SK-N-DZ (cell line): ENCODE data around the gene ALX4.

Experiments
- DNase-seq: peaks from one replicate; pipeline ENCODE4 v3.0.0-alpha.2; 2015; ENCODE audit warnings: low spot score

Gene ALX4

DNA sequence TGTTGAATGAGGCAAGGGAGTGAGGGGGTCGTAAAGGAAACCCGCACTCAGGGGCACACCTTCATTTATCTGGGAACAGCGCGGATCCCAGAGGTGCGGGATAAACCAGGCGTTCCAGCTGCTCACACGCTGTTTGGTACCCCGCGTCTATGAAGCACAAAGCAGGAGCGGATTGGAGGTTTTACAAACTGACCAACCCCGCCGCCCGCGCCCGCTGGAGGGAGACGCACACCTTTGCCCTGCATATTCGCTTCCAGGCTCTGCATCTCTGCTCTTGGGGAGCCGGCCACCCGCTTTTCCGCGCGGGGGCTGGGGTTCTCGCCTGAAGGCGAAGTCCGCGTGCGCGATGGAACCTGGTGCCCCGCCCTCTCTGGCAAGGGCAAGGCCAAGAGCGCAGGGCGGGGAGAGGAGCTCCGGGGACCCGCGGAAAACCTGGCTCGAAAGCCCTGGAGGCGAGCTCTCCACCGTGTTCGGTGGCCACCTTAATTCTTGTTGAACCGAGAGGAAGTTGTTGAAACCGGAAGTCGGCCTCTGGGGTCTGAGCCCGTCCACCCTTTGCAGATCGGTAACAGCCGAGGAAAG lies 6.8 kb upstream of the ALX4 start:
- no peak for DNase-seq

DNA sequence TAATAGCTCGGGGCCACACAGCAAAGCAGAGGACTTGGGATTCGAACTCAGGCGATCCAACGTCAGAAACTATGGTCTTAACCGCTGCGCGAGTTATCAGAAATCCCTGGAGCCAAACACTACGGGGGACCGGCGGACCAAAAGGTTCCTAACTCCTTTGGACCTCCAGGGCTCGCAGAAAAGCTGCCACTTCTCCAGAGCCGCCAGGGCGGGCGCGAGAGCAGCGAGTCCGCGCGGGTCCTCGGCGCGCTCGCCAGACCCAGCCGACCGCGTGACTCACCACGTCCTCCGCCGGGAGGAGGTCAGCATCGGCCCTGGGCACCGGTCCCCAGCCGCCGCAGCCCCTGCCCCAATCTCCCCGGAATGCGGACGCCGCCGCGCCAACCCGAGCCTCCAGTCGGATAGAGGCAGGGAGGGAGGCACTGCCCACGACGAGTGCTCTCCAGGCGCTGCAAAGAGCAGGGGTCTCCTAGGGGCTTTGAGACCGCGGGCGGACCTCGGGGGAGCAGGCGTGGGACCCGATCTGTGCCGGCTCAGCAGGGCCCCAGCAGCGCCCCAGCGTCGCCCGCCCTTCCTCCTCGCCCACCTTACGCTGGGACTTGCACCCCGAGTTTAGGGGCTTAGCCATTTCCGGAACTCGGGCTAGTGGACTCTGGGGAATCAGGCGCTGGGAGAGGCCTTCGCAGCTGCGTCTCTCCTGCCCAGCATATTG lies 6.2 kb upstream of the ALX4 start:
- DNase-seq: no peak

DNA sequence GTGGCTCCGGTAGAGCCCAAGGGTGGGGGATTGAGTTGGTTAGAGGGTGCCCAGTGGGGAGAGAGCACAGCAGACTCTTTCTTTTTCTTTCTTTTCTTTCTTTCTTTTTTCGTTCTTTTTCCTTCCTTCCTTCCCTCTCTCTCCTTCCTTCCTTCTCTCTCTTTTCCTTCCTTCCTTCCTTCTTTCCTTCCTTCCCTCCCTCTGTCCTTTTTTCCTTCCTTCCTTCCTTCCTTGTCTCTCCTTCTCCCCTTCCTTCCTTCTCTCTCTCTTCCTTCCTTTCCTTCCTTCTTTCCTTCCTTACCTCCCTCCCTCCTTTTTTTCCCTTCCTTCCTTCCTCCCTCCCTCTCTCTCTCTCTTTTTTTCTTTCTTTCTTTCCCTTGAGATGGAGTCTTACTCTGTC lies 4.8 kb upstream of the ALX4 start:
- DNase-seq: no peak

DNA sequence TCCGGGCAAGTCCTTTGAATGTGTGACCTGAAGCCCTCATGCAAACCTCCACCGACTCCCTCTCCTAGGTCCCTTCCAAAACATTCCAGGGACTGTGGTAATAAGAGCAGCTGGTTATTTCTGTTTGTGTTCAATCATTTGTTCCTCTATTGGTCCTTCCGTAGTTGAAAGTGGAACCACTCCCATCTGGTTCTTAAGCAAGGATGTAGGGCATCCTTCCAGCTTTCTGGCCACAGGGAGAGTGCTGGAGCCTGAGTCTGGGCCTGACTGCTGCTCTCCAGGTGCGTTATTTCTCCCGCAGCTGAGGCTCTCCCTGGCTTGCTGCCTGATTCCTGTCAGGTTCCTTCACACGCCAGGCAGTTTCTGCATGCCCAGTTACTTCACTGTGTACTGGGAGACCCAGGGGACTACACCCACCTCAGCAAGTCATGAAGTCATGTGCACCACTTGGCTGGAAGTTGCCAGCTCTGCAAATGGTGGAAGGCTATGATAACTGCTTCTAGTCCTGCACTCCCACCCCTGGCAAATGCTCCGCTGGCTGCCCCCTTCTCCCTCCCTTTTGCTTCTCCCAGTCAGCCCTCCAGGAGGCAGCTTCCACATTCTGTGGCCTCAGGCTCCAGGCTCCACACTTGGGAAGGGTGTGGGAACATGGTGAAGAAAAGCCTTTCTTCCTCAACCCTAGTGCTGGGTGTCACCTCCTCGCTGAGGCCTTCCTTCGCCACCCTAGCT lies 4.0 kb upstream of the ALX4 start:
- DNase-seq: no peak

DNA sequence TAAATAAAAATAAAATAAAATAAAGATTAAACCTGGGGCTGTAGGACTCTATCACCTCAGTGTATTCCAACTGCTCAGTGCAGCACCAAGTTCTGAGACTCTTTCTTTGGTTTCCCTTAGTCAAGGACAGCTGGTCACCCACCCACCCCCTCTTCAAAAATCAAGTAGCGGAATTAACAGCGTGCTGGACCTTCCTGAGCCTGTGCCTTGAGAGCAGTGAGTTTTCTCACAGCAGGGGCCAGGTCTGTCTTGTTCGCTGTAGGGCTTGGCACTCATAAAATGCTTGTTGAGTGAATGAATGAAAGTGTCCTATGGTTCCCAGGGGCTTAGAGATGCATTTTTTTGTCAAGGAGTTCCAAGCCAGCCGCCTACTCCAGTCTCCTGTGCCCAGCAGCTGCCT lies 2.9 kb upstream of the ALX4 start:
- no peak for DNase-seq

DNA sequence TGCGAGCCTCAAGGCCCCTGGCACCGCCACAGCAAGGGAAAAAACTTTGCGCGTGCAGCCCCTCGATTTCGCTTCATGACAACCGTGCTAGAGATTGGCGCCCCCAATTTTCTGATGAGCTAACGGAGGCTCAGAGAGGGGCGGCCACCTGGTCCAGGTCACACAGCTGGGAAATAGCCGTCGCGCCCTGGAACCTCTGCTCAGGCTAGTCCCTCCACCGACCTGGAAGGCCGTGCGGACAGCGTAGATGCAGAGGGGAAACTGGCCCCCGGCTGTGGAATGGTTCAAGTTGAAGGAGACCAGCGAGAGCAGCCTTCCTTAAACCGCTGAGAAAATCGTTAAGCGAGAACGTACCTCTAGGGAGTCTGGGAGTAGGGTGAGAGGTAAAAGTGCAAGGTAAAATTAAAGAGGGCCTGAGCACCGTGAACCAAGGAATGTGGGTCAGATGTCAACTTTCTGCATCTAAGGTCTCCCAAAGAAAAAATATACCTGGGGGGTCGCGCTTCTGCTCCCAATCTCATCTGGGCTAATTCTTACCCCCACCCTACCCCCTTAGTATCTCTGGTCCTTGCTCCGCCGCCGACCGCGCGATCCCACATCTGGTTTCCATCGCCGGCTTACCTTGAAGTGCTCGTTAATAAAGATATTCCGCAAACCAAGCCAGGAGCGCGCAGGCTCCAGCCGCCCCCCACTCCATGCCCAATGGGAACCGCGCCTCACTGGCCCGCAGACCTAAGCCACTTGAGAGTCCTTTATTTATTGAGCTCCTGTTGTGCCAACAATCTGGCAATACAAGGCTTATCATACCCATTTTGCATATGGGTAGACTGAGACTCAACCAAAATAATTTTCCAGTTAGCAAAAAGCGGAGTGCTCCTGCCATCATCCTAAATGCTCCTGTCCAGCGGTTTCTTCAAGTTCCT lies 1.7 kb upstream of the ALX4 start:
- no peak for DNase-seq

DNA sequence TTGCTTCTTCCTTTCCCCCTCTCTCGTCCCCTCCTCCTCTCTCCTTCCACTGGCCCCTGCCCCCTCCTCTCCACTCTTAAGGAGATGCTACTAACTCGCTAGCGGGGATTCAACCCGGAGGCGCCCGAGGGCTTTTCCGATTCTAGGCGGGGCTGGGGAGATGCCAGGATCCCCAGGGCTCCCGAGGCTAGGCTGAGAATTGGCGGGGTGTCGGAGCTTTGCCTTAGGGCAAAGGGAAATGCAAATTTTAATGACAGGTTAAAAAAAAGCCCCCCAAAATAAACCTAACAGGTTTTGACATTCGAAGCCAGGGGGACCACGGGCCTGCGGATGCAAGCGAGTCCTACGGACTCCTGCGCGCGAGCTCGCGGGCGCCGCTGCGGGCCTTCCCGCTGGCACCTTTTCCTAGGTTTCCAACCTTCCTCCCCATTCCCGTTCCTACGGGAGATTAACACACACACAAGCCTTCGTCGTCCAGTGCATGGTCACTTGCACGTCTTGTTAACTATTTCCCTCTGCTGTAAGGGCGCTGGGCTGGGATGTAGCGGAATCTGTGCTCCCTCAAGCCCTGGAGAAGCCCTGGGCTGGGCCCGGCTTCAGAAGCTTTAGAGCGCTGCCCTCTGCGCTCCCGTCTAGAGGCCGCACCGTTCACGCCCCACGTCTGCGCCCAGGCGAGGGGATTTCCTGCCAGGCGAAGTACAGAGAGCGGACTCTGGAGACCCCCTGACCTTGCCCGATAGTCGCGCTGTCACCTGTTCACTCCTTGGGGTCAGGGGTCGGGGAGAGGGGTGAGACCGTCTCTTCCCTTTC lies 729 bp upstream of the ALX4 start:
- DNase-seq: no peak

DNA sequence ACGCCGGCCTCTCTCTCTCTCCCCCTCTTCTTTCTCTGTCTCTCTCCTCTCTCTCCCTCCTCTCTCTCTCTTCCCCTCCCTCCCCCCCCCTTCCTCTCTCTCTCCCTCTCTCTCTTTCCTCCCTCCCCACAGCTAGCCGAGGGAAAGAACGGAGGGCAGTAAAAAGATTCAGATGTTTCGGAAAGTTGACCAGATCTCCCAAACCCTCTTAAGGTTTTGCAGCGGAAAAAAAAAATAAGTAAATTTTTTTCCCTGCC lies 195 bp upstream of the ALX4 start:
- DNase-seq: no peak

DNA sequence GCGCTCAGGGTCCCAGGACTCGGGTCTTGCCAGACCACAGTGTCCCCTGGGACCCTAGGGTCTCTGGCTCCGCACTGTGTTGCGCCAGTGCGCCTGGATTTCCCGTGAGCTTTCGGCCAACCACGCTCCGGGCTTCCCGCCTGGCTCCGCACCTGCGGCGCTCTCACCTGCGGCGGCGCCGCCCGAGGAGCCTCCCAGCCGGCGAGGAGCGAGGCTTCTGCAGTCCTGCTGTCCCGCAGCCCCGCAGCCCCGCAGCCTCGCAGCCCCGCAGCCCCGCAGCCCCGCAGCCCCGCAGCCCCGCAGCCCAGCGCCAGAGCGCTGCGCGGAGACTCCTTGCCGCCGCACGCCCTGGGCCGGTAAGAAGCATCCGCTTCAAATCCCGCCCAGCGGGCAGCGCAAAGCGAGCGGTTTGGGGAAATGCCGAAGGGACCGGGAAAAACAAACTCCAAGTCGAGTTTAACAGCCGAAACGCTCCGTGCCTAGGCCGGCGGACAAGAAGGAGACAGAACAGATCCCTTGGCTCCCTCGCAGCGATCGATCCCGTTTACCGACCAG lies 939 bp downstream of the ALX4 start:
- DNase-seq: no peak

DNA sequence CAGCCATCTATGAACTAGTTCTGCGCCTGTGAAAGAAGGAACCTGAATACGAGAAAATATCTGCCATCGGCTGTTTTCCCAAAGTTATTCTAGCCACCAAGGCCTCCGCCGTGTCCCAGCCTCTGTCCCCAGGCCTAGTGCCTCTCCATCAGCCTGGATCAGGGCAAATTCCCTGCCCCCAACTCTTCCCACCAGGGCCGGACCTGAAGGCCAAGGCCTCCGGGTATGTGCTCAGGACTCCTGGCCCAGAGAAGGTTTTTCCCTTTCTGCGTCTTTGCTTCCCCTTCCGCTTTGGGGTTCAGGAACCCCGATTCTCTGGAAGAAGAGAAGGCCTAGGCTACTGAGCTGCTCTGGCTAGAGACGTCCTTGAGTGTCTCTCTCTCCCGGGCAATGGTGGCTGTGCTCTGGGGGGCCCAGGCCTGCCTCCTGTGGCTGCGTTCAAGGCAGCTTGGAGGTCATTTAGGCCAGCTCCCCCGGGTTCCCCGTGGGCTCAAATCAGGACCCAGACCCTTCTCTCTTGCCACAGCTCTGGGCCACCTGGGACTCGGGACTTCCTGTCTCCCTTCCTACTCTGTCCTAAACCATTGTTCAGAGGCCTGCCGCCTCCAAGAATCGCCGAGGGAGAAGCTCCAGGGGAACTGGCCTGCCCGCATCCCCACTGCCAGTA lies 1.6 kb downstream of the ALX4 start:
- DNase-seq: no peak

DNA sequence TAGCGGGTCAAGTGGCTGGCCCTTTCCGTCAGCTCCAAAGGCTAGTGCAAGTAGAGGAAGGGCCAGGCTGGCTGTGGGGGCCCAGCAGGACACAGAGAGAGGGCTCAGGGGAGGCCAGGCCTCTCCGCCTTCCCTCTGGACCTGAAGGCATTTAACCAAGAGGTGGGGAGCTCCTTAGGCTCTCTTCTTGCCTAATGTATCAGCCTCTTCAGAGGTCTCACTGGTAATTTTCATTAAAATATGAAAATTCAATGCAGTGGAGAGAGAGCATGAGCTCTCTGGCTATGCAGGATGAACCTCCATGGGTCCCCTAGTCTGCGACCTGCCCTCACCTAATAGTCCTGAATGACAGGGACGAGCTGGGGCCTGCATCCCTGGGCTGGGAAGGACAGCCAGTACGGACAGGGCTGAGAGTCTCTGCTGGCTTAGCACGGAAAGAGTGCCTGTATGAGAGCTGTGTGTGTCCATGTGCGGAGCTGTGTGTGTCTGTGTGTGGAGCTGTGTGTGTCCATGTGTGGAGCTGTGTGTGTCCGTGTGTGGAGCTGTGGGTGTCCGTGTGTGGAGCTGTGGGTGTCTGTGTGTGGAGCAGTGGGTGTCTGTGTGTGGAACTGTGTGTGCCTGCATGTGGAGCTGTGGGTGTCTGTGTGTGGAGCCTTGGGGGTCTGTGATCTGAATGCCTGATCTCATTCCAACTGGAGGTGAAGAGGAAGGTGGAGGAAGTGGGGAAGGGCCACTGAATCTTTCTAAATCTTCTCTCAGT lies 2.4 kb downstream of the ALX4 start:
- no peak for DNase-seq

DNA sequence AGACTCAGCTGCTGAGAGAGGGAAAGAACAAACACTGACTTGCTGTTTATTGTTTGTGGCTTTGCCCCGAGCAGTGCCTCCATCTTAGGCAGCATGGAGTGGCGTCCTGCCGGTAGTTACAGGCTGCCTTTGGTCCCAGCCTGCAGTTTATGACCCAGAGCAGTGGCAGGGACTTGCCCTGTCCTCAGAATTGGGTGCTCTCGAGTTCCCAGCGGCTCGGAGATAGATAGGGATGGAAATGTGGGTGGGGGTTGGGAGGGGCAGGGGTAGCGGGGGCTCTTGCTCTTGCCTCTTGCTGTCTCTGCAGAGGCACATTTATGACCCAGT lies 3.1 kb downstream of the ALX4 start:
- no peak for DNase-seq

DNA sequence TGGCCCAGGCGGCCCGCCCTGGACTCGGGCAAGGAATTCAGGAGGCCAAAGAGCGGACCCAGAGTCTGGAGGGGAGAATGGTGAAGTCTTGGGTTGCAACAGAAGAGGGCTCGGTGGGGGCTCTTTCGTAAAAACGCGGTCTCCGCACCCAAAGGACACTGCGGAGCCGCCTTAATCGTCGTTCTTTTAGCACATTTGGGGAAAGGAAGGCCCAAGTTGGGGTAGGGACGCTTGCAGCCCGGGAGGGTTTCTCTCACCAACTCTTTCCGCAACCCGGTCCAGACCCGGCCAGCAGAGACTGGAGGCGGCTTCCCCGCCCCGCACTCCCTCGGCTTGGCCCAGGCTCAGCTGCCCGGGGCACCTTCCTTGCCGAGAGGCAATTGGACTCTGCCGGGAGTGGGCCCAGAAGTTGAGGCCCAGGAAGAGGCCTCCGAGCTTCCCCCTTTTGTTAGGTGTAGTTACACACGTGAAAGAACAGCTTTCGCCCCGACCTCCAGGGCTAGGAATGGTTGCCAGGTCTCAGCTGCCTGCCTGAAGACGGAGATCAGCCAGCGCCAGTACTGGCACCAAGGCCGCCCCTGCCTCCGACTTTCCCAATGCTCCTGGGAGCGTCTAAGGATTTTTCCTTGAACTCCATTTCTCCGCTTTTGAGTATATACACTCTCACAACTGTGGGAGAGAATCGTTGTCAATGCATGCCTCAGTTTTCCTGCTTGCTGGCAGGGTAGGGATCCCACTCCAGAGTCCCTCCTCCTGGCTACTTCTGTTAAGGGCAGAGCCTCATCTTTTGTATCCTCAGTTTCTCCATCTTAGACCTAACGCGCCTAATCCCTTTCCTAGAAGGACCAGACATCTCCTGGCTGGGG lies 3.7 kb downstream of the ALX4 start:
- DNase-seq: no peak

DNA sequence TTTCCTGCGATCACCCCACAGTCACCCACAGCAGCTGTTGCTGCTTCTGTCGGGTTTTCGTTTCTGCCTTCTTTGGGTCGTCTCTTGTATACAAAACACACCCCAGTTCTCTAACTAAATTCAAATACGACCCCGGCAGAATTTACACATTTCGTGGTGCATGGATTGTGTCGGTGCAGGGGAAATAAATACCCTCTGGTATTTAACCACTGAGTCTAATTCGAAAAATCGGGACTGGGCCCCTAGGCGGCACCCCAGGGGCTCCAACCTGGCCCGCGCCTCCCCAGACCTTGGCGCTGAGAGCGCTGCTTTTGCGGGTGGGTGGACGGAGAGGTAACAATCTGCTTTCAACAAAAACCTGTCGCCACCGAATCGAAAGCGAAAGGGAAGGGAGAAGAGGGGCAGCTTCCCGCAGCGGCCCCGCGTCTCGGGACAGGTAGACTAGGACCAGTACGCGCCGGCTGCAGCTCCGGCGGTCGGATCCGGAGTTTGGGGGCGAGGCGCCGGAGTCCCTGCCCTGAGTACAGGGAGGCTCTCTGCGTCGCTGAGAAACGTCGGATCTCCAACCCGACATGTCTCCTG lies 4.4 kb downstream of the ALX4 start:
- DNase-seq: no peak

DNA sequence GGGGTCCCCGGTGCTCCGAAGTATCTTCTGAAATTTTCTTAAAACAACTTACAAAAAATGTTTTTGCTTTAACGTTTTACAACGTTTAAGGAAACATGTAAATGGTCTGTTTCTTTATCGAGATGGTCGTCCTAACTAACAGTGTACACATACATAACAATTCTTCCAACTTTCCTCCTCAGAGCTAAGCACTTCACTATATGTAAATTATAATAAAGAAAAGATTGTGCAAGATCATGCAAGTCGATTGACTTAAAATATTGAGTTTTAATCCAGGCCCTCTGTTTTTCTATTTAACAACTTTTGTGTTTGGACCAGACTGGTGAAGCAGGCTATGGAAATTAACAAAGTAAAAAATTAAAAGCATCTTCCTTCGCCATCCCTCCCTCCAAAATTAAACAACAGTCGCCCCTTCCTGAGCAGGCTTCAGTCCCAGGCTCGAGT lies 4.9 kb downstream of the ALX4 start:
- DNase-seq: no peak

DNA sequence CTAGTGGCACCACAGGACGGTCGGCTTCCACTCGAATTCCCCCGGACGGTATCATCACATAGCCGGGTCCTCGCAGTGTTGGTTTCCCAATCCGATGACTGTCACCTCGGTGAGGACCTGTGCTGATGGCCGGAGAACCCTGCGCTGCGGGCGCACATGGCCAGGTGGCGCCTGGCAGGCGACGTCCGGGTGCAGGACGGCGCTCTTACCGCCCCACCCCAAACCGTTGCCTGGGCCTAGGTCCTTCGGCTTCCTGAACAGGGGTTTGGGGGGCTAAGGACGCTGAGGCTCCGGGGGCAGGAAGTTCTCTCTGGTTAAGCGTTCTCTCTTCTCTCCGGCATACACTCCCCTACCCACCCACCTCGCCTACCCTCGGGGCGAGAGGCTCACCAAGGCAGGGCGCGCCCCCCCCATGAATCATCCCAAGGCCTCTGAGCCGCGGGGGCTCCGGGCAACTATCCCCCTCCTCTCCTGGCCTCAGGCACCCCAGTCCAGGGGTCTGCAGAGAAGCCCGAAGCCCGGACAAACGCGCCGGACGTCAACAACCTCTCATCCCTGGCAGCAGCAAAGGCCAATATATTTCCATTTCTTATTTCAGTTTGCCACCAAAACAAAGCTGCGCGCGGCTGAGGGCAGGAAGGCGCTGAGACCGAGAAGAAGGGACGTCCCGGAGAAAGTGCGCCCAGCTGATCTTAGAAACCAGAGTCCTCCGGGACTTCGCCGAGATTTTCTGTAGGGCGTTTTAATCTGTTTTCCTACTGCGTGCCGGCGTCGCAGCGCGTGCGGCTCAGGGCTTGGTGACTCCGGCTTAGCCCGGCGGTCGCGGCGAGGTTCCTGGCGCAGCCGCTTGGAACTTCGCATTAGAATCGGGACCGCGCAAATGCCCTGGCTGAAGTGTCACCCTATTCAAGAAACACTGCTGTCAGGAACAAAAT lies 5.6 kb downstream of the ALX4 start:
- DNase-seq: no peak

DNA sequence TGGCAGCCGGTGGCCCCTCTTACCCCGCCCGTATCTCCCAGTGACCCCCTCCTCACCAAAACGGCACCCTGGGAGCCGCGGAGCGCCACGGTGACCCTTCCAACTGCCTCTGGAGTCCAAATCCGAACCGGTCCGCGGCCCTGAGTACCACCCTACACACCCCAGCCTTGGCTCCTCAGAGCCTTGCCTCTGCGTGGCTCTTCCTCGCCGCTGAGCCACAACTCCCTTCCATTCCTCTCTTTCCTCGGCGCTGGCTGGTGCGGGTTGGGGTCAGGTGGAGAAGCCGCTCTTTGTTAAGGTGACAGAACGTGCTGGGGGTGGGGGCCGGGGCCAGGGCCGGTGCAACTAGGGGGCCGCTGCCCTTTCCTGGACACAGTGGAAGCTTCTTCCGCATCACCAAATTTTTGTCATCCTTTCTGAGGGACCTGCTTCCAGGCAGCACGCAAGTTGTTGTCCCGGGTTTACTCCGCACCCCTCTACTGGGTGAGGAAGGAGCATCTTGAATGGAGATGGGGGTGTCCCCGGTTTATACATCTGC lies 6.5 kb downstream of the ALX4 start:
- DNase-seq: no peak
